ENCODE results near the gene LIMK1.

The LIMK1 gene

GRCh38 chr7:74057987-74058386 is 25.6 kb upstream of the LIMK1 start:
- TF ChIP-seq ZFX (IDR thresholded peaks at IDR 0.05), result no peak
- TF ChIP-seq CTCF (conservative IDR thresholded peaks at IDR 0.05), result no peak
- H3K27ac ChIP-seq, result no peak overlapping the region

GRCh38 chr7:74058486-74058885 is 25.1 kb upstream of the LIMK1 start:
- no peak overlapping the region for H3K27ac ChIP-seq
- TF ChIP-seq CTCF (conservative IDR thresholded peaks at IDR 0.05), result no peak
- TF ChIP-seq ZFX (IDR thresholded peaks at IDR 0.05), result no peak

- H3K27ac ChIP-seq, result peak overlapping the region; percentile 54
- no peak for TF ChIP-seq ZFX (IDR thresholded peaks at IDR 0.05)
- TF ChIP-seq CTCF (conservative IDR thresholded peaks at IDR 0.05), result no peak
Observed at GRCh38 chr7:74059037-74059436, 24.6 kb upstream of the LIMK1 start.

- TF ChIP-seq CTCF (conservative IDR thresholded peaks at IDR 0.05), result no peak
- no peak for TF ChIP-seq ZFX (IDR thresholded peaks at IDR 0.05)
- H3K27ac ChIP-seq, result peak overlapping the region; percentile 54
Observed at GRCh38 chr7:74059681-74060588, 23.7 kb upstream of the LIMK1 start.

GRCh38 chr7:74061840-74062539 is 21.6 kb upstream of the LIMK1 start:
- TF ChIP-seq ZFX (IDR thresholded peaks at IDR 0.05) (no peak), CTCF (conservative IDR thresholded peaks at IDR 0.05) (no peak)
- no peak overlapping the region; the same call in 1 of the 2 replicates for H3K27ac ChIP-seq

GRCh38 chr7:74063223-74063641 is 20.4 kb upstream of the LIMK1 start:
- no peak overlapping the region for H3K27ac ChIP-seq
- TF ChIP-seq ZFX (IDR thresholded peaks at IDR 0.05), result no peak
- TF ChIP-seq CTCF (conservative IDR thresholded peaks at IDR 0.05), result no peak

- no peak overlapping the region for H3K27ac ChIP-seq
- no peak for TF ChIP-seq ZFX (IDR thresholded peaks at IDR 0.05)
Observed at GRCh38 chr7:74063646-74064045, 20.0 kb upstream of the LIMK1 start.
